ENCODE measurements around the gene DLGAP1.

DLGAP1 gene

DNA sequence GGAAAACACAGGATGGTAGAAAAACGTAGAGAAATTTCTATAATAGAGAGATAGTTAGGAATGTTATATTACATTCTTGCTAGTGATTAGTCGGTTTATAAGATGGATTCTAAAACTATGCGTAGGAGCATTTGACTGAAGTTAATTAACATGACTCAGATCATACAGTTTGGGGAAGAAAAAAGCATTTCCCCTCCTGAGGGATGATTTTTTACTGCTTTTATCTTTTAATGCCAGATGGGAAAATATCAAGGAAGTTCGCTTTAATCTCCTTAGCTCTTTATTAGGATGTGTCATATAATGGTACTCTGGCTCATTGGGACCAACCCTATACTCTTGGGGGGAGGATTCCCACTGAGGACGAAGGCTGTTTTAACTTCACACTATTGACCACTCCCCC is 503.1 kb downstream of the DLGAP1 start:
- H3K9me3 ChIP-seq (ENCODE audit: severe bottlenecking): peaks cover 5% of the 10 kb centered on the region
- no peaks in the 10 kb centered on the region for H3K36me3 ChIP-seq
- no peak for DNase-seq
- no peak overlapping the region for H3K4me3 ChIP-seq (ENCODE audit: low read depth, low read length)
- TF ChIP-seq, protein P1, sequence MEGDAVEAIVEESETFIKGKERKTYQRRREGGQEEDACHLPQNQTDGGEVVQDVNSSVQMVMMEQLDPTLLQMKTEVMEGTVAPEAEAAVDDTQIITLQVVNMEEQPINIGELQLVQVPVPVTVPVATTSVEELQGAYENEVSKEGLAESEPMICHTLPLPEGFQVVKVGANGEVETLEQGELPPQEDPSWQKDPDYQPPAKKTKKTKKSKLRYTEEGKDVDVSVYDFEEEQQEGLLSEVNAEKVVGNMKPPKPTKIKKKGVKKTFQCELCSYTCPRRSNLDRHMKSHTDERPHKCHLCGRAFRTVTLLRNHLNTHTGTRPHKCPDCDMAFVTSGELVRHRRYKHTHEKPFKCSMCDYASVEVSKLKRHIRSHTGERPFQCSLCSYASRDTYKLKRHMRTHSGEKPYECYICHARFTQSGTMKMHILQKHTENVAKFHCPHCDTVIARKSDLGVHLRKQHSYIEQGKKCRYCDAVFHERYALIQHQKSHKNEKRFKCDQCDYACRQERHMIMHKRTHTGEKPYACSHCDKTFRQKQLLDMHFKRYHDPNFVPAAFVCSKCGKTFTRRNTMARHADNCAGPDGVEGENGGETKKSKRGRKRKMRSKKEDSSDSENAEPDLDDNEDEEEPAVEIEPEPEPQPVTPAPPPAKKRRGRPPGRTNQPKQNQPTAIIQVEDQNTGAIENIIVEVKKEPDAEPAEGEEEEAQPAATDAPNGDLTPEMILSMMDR (IDR thresholded peaks at IDR 0.05; ENCODE audit: low read depth, low read length): no peak
- H3K27me3 ChIP-seq (ENCODE audit: insufficient read depth, low read depth, severe bottlenecking): peaks cover 7% of the 10 kb centered on the region
- H3K27ac ChIP-seq: no peak overlapping the region

DNA sequence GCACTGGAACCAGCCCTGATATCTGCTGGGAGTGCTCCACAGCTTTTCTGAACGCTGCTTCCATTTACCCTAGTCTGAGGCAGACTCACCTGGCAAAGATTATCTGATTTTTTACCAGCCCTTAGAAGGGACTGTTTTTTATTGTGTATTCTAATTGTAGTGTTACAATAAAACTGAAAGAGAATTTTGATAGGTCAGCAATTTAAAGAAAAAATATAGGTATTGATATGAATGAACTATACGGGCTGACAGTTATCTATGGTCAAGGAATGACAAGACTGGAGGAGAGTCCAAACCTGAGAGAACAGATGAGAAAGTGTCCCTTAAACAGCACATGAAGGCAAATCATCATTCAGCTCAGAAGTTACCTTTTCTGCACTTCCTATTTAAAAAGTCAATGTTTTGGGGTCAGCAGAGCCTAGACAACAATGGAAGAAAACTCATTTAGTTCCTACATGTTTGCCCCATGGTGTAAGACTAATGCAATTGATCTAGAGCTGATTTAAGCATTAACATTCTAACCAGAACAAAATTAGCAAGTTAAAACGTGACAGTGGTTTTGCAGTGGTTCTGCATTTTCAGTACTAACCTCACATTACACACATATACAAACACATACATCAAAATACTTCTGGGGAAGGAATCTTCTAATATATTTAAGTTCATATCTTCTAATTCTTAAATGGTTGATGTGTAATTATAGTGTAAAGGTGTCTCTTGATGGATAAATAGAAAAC is 504.3 kb downstream of the DLGAP1 start:
- H3K36me3 ChIP-seq: no peaks in the 10 kb centered on the region
- H3K27me3 ChIP-seq (ENCODE audit: insufficient read depth, low read depth, severe bottlenecking): peaks cover 7% of the 10 kb centered on the region
- H3K9me3 ChIP-seq (ENCODE audit: severe bottlenecking): no peaks in the 10 kb centered on the region
- TF ChIP-seq, protein P1 (IDR thresholded peaks at IDR 0.05; ENCODE audit: low read depth, low read length): no peak
- no peak for DNase-seq
- no peak overlapping the region for H3K4me3 ChIP-seq (ENCODE audit: low read depth, low read length)
- no peak overlapping the region for H3K27ac ChIP-seq

DNA sequence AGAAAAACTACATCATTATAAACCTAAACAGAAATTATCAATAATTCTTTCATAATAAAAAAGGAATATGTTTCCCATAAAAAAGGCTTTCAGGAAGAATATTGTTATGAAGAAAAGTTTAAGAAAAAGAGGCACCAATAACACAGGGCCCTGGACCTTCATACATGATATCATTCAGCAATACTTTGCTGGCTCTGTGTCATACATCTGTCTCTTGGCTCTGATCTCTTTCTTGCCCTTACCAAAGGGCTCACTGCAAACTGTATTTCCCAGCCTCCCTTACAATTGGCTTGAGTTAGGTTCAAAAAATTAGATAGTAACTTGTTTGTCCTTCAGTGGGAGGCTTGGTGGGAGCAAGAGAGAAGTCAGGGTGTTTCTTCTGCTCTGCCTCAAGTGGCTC is 506.1 kb downstream of the DLGAP1 start:
- TF ChIP-seq, protein P1 (IDR thresholded peaks at IDR 0.05; ENCODE audit: low read depth, low read length): no peak
- Histone ChIP-seq H3K9me3 (ENCODE audit: severe bottlenecking) (no peaks in the 10 kb centered on the region), H3K4me3 (ENCODE audit: low read depth, low read length) (no peak overlapping the region), H3K27me3 (ENCODE audit: insufficient read depth, low read depth, severe bottlenecking) (peaks cover 7% of the 10 kb centered on the region), H3K27ac (no peak overlapping the region), H3K36me3 (no peaks in the 10 kb centered on the region)
- no peak for DNase-seq

DNA sequence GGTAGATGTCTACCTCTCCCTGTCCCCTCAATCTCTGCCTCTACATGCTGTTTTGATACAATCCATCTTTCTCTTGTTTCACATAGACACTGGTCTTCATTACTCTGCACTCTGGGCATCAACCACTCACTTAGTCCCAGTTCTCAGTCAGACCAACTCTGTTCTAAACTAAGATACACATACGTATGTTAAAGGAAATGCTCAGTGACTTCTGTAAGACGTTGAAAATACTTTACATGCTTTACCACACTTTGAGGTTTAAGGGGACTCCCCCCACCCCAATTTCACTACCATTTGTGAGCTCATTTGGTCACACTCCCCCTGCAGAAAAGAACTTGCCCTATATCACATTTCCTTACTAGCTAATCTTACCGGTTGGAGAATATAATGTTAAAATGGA is 507.7 kb downstream of the DLGAP1 start:
- no peaks in the 10 kb centered on the region for H3K36me3 ChIP-seq
- no peak for DNase-seq
- H3K27ac ChIP-seq: no peak overlapping the region
- TF ChIP-seq, protein P1 (IDR thresholded peaks at IDR 0.05; ENCODE audit: low read depth, low read length): no peak
- no peaks in the 10 kb centered on the region for H3K9me3 ChIP-seq (ENCODE audit: severe bottlenecking)
- no peak overlapping the region for H3K4me3 ChIP-seq (ENCODE audit: low read depth, low read length)
- peaks cover 7% of the 10 kb centered on the region for H3K27me3 ChIP-seq (ENCODE audit: insufficient read depth, low read depth, severe bottlenecking)

DNA sequence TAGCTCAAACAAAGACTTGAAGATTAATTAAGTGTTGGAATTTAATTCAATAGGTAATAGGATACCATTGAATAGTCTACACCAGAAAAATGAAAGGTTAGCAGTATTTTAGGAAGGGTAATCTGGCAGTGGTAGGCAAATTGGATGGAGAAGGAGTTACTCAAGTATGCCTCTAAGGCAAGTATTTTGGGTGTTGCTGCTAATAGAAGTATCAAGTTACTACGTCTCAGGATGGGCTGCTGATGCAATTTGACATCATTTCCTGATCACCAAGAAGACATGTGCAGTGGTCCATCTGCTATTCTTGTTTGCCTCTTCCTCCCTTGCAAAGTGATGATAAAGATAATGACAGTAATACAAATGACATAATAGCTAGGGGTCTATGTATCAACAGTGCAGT is 519.8 kb downstream of the DLGAP1 start:
- Histone ChIP-seq H3K27ac (no peak overlapping the region), H3K4me3 (ENCODE audit: low read depth, low read length) (no peak overlapping the region), H3K9me3 (ENCODE audit: severe bottlenecking) (no peaks in the 10 kb centered on the region), H3K27me3 (ENCODE audit: insufficient read depth, low read depth, severe bottlenecking) (no peaks in the 10 kb centered on the region), H3K36me3 (no peaks in the 10 kb centered on the region)
- TF ChIP-seq, protein P1 (IDR thresholded peaks at IDR 0.05; ENCODE audit: low read depth, low read length): no peak
- DNase-seq: no peak

DNA sequence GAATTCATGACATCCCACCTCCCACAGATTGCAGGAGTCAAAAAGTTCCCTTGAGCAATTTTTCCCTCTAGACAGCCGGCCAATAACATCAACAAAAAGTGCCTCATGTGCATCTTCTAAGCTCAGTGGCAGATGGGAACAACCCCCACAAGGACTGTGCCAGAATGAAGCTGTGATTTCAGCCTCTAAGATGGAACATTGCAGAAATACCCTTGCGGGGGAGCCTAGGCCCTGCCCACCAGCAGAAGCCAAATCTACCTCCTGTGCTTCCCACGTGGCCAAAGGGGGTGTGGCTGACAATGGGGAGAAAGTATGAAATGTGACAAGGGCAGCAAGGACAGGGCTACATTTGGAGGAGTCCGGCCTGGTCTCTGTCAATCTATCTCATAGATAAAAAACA is 522.8 kb downstream of the DLGAP1 start:
- DNase-seq: no peak
- TF ChIP-seq, protein P1 (IDR thresholded peaks at IDR 0.05; ENCODE audit: low read depth, low read length): no peak
- H3K27ac ChIP-seq: no peak overlapping the region
- H3K9me3 ChIP-seq (ENCODE audit: severe bottlenecking): no peaks in the 10 kb centered on the region
- H3K4me3 ChIP-seq (ENCODE audit: low read depth, low read length): no peak overlapping the region
- no peaks in the 10 kb centered on the region for H3K36me3 ChIP-seq
- no peaks in the 10 kb centered on the region for H3K27me3 ChIP-seq (ENCODE audit: insufficient read depth, low read depth, severe bottlenecking)

Data from WERI-Rb-1 (cell line).